Frontal cortex (tissue), 4 donors: ENCODE measurements around the gene CDAN1. TPM values are rescaled to one million over a fixed set of nuclear protein-coding genes. Genes with fewer than 3 reads are reported as not detected.

ENCODE experiments used
- DNase-seq, 2 donors: peaks; one replicate each; pipeline ENCODE4 v3.0.0; 2012; ENCODE audit warnings: low spot score in 2 of 2
- FAIRE-seq: peaks from 2 replicates; lab custom pipeline; 2012; peaks lifted over from hg19 to GRCh38; lab: Jason Lieb, UNC
- total RNA-seq: library from RNA; depleted of rRNA; stranded (reverse); fragments of >200 nt; gene quantifications from one replicate; pipeline ENCODE4 v1.2.3, GENCODE V29; 2014
- donor health status: control.
- donor health status: control.
- donor health status: control.

CDAN1 gene
- total RNA-seq, 1 donor from 2014 or later = 9.8 TPM

DNA sequence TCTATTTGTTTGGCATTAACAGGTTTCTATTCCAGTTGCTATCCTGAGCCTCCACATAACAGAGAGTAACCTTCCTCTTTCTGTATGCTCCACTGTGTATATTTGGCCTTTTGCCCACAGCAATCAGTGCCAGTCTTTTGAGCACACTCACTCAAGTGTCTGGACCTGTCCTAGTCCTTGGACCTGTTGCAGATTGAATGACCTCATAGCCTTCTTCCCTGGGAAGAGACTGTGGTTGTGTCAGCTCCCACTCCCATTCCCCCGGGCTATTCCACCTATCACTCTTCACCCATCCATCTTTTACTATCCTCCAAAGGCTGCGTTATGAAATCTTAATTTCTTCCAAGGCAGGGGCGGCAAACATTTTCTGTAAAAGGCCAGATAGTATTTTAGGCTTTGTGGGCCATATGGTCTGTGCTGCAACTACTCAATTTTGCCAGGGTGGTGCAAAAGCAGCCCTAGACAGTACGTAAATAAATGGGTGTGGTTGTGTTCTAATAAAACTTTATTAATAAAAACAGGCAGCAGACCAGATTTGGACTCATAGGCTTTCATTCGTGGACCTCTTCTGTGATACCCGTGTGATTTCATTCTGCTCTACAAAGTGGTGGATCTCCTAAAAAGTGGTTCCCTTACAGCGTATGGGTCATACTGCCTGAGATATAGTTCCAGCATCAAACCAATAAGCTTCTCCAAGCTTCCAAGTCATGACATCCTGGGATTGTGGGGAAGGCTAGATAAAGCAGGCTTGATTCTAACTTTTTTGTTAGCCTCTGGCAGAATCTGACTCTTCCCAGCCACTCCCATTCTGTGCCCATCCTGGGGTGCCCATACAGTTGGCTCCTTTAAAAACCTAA lies 57.4 kb downstream of the CDAN1 start:
- DNase-seq = no peak
- no peak for FAIRE-seq

DNA sequence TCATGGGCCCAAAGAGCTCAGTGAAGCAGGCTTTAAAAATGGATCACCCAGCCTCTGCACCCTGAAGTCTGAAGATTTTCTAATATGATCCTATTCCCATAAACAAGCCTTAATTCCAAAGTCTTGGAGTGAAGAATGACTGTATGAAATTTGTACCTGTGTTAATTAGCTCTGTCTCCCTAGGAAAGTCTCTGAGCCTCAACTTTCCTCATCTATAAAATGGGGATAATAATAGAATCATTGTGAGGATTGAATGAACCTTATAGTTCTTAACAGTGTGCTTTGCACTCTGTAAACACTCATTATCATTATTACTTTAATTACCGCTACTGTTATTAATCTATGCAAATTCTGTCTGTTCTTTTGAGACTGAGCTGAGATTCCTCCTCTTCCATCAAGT lies 61.9 kb downstream of the CDAN1 start:
- no peak for DNase-seq
- no peak for FAIRE-seq

DNA sequence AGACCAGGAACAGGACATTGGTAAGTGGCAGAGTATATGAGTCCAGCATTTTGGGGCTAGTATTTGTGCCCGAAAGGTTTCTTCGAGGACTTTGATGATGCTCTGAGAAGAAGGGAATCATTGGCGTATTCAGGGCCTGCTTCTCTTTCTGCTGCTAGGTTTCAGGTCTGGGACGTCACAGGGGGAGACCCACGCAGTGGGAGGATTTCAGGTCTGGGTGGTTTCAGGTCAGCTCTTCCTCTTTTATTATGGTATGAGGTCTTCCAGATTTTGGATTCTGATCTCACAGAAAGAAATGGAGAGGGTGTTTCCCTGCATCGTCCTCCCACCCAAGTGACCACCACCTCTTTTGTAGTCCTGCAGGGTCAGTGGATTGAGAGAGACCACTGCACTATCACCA lies 62.5 kb downstream of the CDAN1 start:
- DNase-seq = no peak
- no peak for FAIRE-seq

Other genes starting within 250 kb of the CDAN1 start
- 39.1 TPM for gene ZNF106, start 246.0 kb downstream of the CDAN1 start, total RNA-seq
- gene SNAP23, start 241.5 kb downstream of the CDAN1 start, total RNA-seq = 22.4 TPM
- 14.3 TPM for gene LRRC57, start 188.3 kb downstream of the CDAN1 start, total RNA-seq
- 60.7 TPM for gene HAUS2, start 188.3 kb downstream of the CDAN1 start, total RNA-seq
- 5.3 TPM for gene STARD9, start 161.5 kb downstream of the CDAN1 start, total RNA-seq
- gene TTBK2, start 183.7 kb upstream of the CDAN1 start, total RNA-seq = 30.6 TPM